PFSK-1 (cell line): ENCODE data around the gene PDIA2.

Source experiments
- FOXP2 ChIP-seq: optimal IDR thresholded peaks from 2 replicates; pipeline ENCODE3; 2011; ENCODE audit warnings: borderline replicate concordance, control low read depth, inconsistent platforms; ENCODE audit not compliant: insufficient read depth; ENCODE audit errors: extremely low read length, extremely low read depth
- POLR2AphosphoS5 ChIP-seq: IDR thresholded peaks from 2 replicates; pipeline ENCODE4 v1.6.1; 2012; ENCODE audit warnings: low read depth, mild to moderate bottlenecking, control low read depth, low read length, moderate library complexity
- SIN3A ChIP-seq: IDR thresholded peaks from 2 replicates; pipeline ENCODE4 v1.6.1; 2012; ENCODE audit warnings: mild to moderate bottlenecking, low read length, moderate library complexity, borderline replicate concordance; ENCODE audit not compliant: insufficient read depth
- TAF1 ChIP-seq: IDR thresholded peaks from 2 replicates; pipeline ENCODE4 v1.6.1; 2012; ENCODE audit warnings: low read length, control low read depth, borderline replicate concordance; ENCODE audit not compliant: insufficient read depth
- TF ChIP-seq, protein P1 (sequence below), 2 experiments: IDR thresholded peaks; 2 replicates each; pipeline versions ENCODE4 v1.6.1 to v1.8.0; 2011 to 2012; ENCODE audit warnings: low read depth in 2 of 2, low read length in 2 of 2, control low read depth in 1 of 2, inconsistent platforms in 1 of 2, mild to moderate bottlenecking in 1 of 2, moderate library complexity in 1 of 2; ENCODE audit not compliant: insufficient read depth in 1 of 2

DNA sequence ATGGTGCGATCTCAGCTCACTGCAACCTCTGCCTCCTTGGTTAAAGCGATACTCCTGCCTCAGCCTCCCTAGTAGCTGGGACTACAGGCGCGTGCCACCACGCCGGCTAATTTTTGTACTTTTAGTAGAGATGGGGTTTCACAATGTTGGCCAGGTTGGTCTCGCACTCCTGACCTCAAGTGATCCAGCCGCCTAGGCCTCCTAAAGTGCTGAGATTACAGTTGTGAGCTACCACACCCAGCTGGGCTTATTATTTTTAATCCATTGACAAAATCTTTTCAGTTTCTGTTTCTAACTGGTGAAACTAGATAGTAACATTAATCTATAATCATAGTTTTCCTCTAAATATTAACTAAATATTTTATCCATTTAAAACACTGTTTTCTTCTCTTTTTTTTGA is 42.4 kb upstream of the PDIA2 start:
- TF ChIP-seq TAF1: no peak
- TF ChIP-seq POLR2AphosphoS5: no peak
- TF ChIP-seq, protein P1, sequence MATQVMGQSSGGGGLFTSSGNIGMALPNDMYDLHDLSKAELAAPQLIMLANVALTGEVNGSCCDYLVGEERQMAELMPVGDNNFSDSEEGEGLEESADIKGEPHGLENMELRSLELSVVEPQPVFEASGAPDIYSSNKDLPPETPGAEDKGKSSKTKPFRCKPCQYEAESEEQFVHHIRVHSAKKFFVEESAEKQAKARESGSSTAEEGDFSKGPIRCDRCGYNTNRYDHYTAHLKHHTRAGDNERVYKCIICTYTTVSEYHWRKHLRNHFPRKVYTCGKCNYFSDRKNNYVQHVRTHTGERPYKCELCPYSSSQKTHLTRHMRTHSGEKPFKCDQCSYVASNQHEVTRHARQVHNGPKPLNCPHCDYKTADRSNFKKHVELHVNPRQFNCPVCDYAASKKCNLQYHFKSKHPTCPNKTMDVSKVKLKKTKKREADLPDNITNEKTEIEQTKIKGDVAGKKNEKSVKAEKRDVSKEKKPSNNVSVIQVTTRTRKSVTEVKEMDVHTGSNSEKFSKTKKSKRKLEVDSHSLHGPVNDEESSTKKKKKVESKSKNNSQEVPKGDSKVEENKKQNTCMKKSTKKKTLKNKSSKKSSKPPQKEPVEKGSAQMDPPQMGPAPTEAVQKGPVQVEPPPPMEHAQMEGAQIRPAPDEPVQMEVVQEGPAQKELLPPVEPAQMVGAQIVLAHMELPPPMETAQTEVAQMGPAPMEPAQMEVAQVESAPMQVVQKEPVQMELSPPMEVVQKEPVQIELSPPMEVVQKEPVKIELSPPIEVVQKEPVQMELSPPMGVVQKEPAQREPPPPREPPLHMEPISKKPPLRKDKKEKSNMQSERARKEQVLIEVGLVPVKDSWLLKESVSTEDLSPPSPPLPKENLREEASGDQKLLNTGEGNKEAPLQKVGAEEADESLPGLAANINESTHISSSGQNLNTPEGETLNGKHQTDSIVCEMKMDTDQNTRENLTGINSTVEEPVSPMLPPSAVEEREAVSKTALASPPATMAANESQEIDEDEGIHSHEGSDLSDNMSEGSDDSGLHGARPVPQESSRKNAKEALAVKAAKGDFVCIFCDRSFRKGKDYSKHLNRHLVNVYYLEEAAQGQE (IDR thresholded peaks at IDR 0.05; ENCODE audit: insufficient read depth in 1 of 2, low read depth in 2 of 2, low read length in 2 of 2): no peak
- no peak for TF ChIP-seq SIN3A
- TF ChIP-seq FOXP2: no peak
